AG08395 (cell line): ENCODE measurements around the gene MEIS2.

Experiments
- DNase-seq: peaks from one replicate; pipeline ENCODE4 v3.0.0; 2012; ENCODE audit warnings: mixed read lengths, low spot score

The MEIS2 gene

DNA sequence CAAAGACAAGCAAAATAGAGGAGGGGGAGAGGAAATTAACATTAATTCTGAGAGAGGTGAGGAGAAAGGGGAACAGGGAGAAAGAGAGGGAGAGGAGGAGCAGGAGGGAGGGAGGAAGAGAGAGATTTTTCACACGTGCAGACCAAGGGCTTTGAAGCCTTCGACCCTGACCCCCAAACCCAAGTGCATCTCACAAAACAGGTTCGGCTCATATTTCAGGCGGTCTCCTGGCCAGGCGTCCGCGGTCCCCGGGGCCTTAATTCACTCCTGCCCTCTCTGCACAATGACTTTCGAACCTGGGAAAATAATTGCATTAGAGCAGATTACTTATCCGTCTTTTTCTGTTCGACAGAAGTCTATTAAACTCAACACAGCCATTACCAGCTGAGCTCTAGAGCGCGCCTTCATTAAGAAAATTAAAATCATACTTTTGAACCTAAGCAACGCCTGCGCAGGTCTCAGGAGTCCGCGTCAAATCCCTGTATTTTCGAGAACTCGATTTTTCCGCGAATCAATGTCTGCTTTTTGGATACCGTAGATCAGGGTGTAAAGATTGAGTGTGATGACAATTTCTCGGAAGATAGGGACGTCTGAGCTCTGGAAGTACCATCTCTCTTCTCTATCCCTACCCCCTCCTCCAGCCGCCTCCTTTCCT lies 220.7 kb downstream of the MEIS2 start:
- DNase-seq, result no peak

DNA sequence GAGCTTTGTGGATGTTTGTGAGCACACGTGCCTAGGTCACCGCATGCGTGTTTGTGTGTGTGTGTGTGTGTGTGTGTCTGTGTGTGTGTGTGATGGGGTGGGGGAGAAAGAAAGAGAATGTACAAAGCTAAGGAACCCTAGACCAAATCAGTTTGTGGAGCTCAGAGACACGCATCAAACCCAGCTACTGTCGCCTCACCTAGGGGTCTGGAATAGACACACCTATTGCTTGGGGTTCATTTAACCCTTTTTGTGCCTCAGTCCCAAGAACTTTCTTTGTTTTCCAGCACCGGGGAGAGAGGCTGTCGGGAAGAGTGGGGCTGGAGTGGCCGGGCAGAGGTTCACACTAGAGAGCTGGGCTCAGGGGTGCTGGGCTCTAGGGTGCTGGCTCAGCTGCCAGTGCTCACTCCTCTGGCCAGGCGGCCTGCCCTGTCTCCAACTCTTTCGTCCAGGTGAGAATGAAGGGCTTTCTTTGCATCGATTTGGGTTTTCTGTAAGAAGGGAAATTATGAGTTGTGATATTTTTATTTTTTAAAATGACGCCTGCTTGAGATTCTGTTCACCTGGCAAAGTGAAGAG lies 221.6 kb downstream of the MEIS2 start:
- no peak for DNase-seq

DNA sequence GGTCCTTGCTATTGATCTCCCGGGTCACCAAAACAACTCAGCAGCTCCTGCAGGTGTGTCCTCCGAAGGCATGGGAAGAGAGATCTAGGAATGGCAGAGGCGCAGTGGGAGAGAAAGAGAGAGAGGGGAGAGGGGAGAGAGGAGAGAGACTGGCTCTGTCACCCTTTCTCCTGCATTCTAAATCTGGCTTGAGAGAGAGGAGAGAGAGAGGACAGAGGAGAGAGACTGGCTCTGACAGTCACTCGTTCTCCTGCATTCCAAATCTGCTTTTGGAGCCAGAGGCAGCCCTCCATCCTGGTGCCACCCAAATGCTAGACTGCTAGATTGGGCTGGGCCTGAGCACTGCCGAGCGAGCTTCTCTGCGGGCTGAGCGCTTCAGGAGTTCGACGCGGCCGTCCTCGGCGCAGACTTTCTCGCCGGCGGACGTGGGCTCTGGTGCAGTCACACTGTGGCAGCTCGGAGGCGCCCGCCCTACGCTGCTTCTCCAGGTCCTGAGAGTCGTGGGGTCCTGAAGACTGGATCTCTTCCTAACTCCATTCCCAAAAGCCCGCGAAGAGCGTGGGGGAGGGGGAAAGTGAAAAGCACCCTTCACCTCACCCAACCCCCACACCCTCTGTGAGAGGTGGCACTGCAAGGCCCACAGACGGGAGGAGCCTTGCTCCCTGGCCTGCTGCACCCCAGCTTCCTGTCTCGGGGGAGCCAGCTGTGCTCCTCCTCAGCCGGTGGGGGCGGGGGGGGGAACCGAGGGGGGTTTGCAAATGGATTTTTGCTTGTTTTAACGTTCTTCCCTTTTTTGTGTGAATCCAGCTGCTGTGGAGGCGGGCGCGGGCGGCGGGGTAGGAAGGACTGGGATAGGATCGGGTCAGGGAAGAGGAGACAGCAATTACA lies 222.3 kb downstream of the MEIS2 start:
- no peak for DNase-seq

DNA sequence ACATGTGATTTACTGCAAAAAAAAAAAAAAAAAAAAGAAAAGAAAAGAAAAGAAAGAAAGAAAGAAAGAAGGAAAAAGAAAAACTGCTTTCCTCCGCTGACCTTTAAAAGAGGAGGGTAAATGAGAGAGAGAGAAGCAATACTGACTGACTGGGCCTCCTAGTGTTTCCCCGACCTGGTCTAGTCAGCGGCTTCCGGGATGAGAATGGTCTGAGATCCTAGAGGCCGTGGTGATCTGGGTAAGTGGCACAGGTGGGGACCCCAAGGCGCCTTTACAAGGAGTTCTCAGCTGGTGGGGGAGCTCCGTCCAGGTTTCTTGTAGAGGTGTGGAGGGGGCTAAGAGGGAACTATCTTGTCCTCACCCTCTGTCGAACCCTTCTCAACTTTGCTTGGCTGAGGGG lies 223.1 kb downstream of the MEIS2 start:
- no peak for DNase-seq

DNA sequence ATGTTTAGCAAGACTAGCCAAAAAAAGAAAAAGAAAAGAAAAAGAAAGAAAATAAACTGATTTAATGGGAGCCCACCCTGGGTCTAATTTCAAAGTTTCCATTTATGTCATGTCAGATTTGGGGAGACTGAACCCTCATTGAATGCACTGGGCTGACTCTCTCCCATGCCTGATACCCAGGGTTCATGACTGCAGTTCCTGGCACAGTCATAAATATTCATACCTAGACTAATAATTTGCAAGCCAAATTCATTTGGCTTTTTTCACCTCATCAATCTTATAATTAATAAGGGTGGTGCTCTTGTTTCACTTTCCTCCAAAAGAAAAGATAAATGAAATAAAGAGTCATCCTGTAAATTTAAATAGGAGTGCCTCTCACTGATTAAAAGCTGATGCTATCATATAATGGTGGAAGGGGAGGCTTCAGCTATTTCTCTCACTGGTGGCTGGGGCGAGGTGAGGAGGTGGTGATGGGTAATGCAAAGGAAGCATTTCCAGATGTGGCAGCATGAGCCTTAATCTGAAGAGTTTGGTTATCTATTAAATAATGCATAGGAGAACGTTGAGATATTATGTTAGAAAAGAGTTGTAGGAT lies 224.5 kb downstream of the MEIS2 start:
- no peak for DNase-seq

DNA sequence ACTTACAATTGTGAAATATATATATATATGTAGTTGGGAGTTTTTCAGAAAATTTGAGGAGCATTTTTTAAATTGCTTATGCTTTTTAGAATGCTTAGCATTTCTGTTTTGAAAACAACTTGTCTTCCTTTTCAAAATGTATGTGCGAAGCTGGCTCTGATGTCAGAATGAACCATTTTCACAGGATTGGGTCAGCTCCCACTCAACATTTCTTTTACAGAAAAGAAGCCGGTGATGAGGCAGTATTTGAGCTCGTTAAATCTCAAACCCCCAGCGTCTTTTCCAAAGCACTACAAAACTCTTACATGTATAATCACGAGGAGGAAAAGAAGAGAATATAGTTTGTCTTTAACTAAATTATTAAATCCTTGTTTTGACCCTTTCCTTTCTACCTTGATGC lies 225.4 kb downstream of the MEIS2 start:
- DNase-seq, result no peak

DNA sequence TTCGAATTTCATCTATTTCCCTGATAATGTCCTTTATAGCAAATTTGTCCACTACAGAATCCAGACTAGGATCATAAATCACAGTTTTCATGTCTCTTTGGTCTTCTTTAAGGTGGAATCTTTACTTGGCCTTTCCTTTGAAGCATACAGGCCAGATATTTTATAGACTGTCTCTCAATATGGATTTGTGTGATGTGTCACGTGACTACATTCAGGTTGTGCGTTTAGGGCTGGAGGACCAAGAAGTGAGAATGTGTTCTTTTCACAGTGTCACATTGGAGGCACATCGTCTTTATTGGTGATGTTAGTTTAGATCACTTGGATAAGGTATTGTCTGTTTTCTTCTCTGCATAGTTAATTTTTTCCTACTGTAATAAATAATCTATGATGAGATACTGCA lies 232.9 kb downstream of the MEIS2 start:
- DNase-seq, result no peak

DNA sequence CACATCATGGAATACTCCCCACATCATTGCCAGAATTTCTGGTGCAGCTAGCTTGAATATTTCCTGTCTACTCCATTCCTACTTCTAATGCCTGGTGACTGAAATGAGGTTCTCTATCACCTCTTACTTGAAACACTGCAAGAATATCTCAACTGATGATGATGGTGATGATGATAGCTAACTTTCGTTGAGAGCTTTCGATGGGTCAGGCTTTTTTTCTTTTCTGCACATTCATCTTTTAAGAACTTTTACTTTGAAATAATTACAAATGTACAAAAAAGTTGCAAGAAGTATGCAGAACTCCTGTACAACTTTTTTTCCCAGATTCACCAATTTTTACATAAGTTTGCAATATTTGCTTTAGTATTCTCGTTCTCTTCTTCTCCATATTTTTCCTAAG lies 233.5 kb downstream of the MEIS2 start:
- no peak for DNase-seq

DNA sequence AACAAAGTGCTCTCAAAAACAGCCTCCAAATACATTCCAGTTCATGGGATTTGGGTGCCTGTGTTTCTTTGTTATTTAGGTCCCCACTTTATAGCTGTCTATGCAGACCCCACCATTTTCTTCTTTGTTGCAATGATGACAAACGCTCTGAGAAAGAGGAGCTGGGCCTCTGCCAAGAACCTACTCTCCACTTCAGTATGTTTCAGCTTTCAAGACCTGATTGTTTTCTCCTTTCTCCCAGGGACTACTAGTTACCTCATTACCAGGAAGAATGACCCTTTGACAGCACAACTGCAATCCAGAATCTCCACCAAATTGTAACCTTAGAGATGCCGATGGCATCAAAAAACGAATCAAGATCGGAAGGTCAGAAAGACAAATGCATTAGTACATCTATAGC lies 236.8 kb downstream of the MEIS2 start:
- no peak for DNase-seq

DNA sequence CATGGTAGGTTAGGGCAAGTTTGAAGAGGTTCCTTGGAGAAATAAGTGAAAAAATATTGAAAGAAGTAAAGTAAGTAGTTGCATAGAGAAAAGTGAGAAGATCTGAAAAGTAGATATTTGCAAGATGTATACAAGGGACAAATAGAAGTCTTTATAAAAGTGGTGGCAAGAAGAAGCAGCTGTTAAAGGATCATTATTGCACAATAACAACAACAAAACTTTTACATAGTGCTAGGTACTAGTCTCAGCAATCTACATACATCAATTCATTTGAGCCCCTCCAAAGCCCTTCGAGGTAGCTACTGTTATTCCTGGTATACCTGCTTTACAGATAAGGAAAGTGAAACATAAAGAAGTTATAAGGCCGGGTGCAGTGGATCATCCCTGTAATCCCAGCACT lies 239.6 kb downstream of the MEIS2 start:
- DNase-seq, result no peak

DNA sequence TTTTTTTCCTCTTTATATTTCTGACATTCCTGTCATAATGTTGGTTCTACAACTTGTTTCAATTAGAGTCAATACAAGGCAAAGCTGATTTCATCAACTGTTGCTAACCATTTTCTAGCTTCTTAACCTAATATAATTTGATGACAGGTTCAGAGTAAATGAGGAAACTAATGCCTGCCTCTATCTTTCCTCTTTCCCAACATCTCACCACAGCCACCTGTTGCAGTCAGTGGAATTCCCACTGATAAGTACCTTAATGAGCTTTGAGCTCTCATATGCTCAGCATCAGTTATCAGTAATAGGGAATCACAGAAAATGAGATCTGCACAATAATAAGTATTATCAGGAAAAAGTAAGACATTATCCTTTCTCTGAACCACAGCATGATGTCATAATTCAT lies 241.9 kb downstream of the MEIS2 start:
- DNase-seq, result no peak

DNA sequence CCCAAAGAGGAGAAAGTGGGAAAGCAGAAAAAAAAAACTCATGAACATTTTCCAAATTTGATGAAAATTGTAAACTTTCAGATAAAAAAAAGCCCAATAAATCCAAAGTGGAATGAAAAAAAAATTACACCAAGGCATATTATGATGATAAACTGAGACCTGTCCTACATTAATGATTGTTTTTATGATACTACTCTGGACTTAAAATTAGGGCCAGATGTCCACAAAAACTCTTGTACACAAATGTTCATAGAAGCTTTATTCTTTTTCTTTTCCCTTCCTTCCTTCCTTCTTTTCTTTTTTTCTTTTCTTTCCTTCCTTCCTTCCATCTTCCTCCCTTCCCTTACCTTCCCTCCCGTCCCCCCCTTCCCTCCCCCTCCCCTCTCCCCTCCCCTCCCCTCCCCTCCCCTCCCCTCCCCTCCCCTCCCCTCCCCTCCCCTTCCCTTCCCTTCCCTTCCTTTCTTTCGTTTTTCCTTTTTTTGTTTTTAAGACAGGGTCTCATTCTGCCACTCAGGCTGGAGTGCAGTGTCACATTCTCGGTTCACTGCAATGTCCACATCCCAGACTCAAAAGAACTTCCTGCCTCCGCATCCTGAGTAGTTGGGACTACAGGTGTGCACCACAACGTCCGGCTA lies 243.9 kb downstream of the MEIS2 start:
- no peak for DNase-seq

DNA sequence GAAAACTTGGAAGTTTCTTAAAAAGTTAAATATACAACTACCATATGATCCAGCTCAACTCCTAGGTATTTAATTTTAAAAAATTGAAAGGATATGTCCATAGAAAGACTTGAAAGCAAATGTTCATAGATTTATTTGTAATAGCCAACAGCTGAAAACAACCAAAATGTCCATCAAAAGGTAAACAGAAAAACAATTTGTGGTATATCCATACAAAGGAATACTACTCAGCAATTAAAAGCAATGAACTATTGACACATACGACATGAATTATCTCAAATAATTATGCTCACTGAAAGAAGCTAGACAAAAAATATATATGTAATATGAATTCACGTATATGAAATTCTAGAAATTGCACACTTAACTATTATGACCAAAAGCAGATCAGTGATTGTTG lies 249.5 kb downstream of the MEIS2 start:
- no peak for DNase-seq

DNA sequence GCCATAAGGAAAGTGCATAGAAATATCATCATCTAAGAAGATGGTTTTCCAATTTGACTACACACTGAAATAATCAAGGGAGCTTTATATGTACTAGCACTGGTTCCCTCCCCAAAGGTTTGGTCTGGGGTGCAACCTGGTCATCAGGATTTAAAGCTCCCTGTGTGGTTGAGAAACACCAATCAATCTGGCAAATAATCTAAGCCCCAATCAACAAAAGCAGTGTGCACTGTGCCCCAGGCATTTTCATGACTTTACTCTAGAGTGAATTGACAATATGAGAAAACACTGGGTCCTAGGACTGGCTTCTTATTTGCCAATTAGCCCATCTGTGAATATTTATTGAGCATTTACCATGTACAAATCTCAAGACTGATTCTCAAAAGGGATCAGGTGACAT lies 255.1 kb downstream of the MEIS2 start:
- no peak for DNase-seq

DNA sequence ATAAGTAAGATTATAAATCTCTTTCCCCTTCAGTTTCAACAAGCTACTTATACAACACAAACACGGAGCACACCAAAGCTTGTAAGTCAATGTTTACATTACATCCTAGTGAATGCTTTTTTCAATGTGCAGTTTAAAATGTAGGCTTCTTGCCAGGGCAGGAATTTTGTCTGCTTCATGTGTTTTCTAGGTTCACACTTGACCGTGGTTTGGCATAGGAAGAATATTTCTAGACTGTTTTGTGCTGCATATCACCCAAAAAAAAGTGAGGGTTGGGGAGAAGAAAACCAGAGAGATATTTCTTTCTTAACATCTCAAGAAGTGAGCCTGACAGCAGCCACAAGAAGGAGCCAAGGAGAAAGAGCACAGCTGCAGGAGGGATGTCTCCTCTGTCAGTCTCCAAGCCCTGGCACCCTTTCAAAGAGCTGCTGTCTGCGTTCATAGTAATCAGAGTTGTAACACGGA lies 255.8 kb downstream of the MEIS2 start:
- DNase-seq, result no peak

DNA sequence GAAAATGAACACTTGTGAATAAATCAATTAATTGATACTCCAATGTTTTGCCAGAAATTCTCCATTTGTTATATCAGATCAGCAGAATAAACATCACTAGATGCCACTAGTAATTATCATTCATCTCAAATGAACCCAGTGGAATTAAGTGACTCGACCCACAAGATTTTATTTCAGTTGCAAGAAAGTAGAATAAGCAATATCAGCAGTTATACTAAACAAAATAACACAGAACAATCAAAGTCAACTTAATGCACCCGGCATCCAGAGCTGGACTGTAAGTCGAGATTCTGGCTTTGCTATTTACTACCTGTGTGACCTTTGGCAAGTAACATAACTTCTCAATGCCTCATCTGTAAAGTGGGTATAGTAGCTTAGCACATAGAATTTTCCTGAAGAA lies 256.5 kb downstream of the MEIS2 start:
- DNase-seq, result no peak

DNA sequence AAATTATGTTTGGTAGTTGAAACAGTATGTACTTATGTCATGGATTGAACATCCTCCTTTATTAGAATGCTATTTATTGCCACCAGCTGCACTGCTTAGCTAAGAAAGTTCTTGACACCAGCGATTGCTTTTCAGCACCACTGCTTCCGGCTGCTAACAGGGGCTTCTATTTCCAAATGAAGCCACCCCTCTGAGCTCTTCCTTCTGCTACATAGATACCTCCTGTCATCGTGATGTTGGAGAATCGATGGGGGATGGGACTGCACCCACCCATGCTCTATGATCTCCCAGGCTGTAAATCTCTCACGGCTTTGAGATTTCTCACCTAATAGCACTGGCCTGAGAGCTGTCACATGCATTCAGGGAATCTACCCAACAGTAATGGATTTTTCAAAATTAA lies 259.2 kb downstream of the MEIS2 start:
- no peak for DNase-seq
